AML-193 (cell line): ENCODE measurements around the gene BACE2.
"Not testable (repeated sequence)": the region's sequence is repeated elsewhere in the genome, so short reads cannot be mapped to it uniquely, and the experiment has no call there.

Source experiments
- DNase-seq, 2 experiments: peaks; one replicate each; lab custom pipeline; 2025; lab: John Stamatoyannopoulos, UW

The BACE2 gene

DNA sequence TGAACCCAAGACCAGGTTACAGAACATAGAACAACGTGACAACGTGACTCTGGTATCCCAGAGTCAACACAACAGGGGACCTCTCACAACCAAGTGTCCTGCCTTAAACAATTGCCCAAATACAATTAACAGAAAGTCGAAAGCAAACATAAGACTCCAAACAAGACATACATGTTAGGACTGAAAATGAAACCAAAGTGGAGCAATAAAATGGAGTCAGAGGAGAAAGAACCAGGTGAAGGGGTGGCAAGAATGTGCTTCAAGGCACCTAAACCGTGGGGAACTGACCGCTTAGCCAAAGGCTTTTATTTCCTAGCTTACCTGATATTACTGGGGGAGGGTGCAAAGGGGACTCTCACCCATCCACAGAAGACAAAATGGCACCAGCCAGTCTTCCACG lies 17.8 kb downstream of the BACE2 start:
- no peak for DNase-seq

DNA sequence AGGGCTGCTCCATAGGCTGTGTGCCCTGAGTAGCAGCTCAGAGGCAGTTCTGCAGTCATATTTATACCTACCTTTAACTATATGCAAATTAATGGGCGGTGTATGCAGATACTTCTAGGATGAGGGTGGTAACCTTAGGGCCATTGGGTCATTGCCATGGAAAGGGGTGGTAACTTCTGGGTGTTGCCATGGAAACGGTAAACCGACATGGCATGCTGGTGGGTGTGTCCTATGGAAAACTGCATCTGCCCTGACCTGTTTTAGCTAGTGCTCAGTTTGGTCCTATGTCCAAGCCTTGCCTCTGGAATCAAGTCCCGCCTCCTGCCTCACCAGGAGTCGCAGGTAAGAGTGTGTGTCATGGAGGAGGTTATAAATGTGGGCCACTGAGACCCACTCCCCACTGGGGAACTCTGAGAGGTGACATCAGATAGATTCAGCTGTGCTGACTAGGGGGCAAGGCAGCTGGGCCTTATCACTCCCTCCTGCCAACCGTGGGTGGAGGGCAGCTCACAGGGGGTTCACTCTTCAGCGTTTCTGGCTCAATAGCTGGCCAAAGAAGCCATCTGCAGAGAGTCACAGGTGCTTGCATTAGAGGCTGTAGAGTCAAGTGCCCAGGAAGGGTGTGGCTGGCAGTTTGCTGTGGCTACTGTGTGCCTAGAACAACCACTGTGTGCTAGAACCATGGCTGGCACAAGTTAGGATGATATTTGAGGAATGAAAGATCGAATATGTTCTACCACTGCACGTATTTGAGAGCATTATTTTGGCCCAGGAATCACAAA lies 19.0 kb downstream of the BACE2 start:
- no peak for DNase-seq

DNA sequence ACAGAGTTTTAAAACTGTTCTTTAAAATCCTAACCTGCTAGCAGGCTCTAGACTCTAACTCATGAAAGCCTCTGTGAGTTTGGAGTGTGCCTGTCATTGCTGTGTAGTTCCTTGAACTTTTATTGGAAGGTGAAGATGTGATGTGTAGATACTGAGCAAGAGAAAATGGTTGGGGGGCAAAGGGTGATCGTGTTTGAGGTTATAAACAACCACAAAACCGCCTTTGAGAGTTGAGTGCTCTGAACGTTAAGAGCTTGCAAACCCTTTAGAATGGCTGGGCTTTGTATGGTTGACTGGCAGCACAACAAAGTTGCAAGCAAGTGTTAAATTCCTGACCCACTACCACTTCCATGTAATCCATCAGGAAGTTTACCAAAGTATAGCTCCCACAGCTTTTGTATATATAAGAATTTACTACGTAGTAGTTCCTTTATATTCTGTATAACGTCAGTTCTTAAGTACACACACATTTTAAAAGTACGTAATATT lies 19.6 kb downstream of the BACE2 start:
- DNase-seq = no peak

DNA sequence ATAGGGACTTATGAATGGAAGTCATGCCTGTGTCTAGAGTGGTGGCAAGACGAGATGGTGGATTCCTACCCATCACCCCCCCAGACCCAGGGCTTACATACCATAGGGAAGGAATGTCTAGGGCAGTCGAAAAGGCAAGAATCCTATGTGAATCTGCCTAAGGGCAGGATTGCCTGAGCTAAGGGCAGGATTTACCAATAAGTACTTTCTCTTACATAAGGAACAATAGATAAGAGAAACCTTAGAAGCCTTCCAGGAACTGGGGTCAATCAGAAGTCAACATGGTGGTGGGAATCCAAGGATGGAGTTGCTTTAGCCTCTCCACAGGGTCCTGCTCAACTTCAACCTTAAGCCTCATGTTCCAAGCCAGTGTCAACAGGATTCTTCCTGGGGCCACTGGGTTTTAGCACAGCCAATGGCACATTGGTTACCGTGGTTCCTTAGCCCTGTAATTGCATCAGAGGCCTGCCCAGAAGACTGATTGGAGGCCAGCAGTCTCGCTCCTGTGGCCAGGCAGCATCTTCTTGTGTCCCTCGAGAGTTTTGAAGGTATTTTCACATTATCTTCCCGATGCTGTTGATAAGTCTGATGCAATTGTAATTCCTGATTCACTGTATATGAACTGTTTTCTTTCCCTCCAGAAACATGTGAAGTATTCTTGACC lies 20.7 kb downstream of the BACE2 start:
- no peak for DNase-seq

DNA sequence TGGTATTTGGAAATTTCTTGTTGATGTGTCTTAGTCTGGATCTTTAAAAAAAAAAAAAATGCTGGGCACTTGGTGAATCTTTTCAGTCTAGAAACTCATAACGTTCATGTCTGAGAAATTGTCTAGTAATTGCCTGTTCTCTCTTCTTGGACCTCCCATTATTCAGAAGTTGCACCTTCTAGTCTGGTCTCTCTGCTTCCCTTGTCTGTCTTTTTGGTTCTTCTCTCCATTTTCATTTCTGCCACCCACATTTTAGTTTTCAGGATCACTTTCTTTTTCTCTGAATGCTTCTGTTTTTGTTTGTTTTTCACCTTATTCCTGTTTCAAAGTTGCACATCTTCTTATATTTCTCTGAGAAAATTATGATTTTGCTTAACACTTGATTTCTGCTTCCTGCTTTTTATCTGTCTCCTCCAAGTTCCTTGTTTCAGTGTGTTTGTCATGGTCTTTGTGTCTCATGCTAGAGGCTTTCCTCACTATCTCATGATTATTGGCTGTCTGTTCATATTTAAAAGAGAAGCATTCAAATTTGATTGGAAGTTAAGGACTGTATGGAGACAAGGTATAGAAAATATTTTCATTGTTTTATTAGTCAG lies 21.3 kb downstream of the BACE2 start:
- no peak for DNase-seq

DNA sequence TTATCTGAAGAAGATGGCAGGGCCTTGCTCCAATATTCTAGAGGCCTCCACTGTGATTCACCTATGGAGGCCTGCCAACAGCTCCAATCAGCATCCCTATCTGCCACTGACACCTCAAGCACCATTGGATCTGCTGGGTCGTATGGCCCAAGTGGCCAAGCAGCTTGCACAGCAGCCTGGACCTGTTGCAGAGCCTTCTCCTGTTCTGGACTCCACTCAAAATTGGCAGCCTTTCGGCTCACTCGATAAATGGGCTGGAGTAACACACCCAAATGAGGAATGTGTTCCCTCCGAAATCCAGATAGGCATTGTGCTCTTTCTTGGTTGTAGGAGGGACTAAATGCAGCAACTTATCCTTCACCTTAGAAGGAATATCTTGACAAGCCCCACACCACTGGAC lies 24.6 kb downstream of the BACE2 start:
- DNase-seq = not testable (repeated sequence)

DNA sequence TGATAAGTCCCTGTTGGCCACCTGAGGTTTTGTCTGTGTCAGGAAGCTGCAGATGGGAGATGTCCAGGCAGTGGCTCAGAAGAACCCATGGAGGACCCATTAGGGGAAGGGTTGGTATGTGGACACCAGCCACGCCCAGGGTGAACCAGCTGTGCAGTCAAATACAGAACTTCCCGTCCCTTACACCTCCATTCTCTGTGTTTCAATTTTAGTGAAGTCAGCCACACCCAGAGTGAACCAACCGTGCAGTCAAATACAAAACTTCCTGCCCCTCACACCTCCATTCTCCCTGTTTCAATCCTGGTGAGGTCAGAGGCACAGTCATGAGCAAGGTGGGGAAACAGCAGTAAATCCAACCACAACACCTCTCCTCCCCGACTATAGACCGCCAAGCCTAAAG lies 27.4 kb downstream of the BACE2 start:
- no peak for DNase-seq

DNA sequence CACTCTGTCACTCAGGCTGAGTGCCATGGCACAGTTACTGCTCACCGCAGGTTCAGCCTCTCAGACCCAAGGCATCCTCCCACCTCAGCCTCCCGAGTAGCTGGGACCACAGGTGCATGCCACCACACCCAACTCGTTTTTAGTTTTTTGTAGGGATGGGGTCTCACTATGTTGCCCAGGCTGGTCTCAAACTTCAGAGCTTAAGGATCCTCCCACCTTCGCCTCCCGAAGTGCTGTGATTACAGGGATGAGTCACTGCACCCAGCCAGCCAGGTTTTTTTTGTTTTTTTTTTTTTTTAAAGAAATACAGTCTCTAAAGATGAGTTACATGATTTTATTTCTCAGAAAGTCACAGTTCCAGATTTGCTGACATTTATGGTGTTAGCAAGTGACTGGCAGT lies 29.0 kb downstream of the BACE2 start:
- no peak for DNase-seq

DNA sequence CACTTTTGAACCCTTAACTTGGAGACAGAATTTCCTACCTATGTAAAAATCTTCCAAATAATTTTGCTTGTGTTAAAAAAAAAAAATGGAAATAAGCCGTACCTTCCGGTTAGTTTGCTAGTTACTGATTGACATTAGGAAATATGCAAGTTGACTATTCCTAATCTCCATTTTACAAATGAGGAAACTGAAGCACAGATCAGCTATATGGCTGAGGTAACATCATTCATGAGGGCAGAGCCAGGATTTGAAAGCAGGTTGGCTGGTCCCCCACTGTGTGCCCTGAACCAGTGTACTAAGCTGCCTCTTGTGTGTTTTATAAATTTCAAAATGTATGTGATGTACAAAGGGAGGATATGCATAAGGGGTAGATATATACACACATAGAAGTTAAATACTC lies 29.6 kb downstream of the BACE2 start:
- DNase-seq = no peak

DNA sequence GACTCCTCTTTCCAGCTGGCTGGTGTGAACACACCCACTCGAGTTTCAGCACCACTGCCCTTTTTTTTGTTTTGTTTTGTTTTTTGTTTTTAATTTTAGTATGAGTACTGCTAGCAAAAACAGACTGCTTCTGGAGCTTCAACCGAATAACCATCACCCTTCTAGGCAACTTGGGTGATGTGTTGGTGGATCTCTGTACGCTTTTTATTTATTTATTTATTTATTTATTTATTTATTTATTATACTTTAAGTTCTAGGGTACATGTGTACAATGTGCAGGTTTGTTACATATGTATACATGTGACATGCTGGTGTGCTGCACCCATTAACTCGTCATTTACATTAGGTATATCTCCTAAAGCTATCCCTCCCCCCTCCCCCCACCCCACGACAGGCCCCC lies 30.7 kb downstream of the BACE2 start:
- DNase-seq = not testable (repeated sequence)

DNA sequence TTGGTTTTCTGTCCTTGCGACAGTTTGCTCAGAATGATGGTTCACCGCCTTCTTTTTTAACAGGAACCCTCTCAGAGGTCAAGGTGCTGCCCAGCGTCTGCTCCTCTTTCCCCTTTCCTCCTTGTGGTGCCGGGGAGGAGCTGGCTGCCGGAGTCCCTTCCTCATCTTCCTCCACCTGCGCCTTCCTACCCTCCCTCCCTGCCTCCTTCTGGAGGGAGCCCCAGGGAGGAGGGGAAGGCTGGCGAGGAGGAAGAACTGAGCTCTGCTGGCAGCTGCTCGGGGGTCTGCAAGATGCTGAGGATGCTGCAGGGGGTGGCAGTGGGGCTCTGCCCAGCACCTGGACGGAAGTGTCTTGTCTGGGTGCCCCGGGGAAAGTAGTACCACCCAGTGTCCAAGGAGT lies 31.2 kb downstream of the BACE2 start:
- no peak for DNase-seq

DNA sequence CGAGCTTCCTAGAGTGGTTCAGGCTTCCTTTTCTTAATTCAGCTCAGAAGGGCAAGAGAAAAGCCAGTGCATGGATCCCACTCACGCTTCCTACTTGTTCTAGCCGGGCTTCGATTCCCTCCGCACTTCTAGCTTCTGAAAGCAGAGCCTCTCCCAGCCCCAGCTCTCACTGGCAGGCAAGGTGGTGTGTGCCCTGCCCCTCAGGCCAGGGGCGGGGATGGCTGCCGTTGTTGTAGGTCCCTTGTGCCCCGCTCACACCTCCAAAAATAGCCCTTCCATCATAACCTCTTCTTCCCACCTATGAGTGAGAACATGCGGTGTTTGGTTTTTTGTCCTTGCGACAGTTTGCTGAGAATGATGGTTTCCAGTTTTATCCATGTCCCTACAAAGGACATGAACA lies 31.6 kb downstream of the BACE2 start:
- DNase-seq = no peak

DNA sequence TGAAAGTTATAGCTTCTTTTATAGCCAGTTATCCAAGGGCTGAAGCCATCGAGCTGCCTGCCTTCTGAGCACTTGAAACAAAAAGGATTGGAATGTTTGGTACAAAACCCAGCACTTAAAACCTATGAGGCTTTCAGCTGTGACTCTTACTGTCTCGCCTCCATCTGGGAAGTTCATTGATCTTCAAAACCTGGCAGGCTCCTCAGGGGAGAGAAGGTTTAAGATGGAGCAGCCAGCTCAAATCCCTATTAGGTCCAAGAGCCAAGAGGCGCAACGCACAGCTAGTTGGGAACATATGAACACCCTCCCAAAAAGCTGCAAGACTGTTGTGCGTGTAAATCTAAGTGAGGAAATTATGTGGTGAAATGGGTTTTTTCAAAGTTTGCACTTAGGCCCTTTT lies 33.4 kb downstream of the BACE2 start:
- no peak for DNase-seq

DNA sequence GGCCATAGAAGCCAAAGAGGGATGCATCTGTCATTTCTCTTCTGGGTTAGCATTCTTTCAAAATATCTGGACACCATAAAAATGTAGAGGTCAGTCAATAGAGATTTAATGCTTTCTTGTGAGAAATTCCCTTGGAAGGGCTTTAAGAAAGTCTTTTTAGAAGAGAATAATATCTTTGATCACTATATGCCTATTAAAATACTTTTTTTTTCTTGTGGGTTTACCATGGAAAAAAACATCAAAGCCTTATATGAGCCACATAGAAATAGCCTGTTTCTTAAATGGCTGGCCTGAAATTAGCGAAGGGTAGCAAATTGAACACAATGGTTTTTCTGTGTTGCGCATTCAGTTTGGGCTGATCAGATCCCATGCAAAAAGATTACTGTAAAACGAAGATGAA lies 36.8 kb downstream of the BACE2 start:
- DNase-seq = no peak

DNA sequence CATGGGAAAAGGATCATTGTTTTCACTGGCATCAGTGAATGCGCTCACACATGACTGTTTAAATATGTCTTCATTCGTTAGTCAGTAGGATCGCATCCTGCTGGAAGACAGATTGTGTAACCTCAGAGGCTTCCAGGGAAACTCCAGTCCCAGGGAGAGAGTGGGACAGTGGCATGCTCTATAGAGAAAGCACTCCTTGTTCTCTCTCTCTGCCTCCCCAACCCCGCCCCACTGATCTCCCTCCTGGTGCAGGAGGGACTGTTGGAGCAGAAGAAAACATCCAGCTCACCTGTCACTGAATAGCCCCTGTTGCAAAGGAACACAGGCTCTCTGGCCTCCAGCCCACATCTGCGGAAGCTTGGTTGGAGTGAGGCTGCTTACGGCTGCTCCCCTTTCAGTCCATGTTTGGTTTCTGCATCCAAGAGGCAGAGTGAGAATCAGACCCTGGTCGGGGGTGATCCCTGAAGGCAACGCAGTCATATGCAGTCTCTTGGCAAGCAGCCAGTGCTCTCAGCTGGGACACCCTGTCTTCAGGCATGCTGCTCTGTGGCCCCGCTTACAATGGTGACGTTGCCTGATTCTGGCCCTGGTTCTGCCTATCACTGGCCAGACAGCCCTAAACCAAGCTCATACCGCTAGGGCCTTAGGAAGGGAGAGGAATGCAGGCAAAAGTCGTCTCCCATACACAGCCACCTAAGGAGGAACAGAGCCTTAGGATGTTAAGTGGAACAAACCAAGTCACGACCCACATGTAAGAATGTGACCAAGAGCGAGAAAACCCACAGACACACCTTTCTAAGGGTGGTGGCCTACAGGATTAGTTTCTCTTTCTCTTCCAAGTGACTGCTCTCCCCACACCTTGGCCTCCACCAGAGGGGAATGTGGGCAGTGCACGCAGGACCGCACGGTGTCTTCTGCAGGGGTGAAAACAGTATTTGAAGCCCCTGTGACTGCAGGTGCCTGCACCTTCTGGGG lies 39.7 kb downstream of the BACE2 start:
- DNase-seq = no peak

DNA sequence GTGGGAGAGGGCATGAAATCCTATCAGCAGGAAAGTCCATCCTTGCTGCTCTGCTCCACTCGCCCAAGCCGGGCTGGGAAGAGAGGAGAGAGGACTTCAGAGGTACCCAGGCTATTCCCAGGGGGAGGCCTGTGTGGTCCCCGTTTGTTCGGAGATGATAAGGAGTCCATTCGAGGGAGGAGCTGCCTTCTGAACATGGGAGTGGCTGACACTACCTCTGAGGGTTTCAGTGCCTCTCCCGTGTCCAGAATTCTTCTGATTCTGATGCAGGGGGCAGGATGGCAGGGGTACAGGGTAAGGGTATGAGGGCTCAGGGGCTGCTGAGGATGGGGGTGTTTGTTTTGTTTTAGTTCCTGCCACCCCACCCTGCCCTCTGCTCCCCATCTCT lies 40.4 kb downstream of the BACE2 start:
- no peak for DNase-seq

DNA sequence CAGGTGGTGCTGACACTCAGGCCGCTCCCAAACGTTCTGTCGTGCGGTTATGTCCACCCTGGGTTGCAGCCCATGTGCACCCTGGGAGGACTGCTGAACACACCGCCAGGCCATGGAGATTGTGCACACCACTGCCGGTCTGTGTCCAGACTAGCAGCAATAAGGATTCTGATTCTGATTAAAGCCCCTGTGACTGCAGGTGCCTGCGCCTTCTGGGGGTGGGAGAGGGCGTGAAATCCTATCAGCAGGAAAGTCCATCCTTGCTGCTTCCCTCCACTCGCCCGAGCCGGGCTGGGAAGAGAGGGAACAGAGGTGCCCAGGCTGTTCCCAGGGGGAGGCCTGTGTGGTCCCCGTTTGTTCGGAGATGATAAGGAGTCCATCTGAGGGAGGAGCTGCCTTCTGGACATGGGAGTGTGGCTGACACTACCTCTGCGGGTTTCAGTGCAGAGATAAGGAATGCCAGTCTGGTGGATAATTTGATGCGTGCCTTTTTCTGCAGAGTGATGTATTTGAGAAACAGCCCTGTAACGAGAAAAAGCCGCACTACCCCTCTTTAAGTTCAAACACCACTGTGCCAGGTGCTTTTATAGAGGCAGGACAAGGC lies 41.2 kb downstream of the BACE2 start:
- DNase-seq = no peak

DNA sequence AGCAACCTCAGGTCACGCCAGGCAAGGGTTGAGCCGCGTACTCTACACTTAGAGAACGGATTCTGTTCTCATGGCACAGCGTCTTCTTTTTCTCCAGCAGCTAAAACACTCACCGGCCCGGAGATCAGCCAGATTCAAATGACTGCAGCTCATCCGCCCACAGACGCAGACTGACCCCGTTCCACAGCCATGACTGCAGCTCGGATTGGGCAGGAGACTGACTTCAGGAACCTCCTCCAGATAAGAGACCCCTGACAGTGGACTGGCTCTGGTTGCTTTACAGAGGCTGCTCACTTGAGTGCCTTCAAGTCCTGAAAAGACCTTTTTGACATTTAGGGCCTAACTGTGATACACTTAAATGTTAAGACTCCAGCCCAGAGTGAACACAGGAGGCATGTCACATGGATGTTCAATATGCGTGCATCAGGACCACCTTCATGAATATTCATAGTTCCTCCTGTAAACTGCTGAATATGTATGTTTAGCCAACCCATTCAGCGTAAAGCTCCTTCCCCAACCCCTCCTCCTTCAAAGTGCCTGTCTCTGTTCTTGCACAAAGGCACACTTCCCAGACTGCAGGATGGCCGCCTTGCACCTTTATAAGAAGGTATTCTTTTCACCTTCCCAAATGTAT lies 42.6 kb downstream of the BACE2 start:
- DNase-seq = no peak

DNA sequence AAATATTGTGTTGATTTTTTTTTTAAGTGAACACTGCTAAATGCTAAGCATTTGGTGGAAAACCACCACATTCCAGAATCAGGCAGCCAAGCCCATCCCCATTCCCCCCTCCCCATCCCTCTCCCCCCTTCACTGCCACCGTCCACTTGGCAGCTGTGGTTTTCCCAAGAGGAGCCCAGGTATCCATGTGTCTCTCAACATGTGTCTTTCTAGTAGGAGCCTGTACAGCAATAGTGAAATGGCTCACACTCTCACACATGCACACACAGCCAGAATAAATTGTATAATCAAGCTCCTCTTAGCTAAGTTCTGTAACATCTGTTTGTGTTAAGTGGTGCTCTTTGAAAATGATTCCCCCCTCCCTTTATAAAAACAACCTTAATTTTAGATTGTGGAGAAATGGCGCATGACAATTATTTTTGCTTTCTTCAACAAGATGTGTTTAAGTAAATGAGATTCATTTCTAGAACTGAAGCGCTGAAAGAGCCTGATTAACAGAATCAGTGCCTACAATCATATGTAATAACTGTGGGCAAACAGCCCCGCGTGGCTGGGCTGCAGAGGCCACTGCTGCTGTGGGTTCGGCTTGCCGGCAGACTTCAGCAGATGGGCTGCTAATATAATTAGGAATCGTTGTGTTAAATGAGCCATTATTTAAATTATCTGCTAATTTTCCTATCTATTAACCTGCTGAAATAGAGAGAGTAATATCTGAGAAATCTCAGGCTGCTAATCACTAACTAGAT lies 43.3 kb downstream of the BACE2 start:
- no peak for DNase-seq

DNA sequence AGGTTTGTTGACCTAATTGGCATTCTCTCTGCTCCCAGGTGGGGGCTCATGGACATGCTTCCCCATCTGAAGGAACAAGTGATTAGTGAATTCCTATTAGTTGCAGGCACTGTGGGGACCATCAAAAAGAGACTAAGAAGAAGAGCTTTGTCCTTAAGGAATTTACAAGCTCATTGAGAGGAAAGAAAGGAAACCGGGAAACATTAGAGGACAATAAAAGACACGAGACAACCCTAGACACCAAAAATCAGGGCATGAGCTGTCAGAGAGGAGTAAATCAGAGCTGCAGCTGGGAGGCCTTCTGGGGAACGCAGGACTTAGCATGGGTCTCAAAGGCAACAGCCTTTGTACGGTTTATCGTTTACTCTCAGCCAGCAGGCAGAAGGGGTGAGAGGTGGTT lies 45.1 kb downstream of the BACE2 start:
- DNase-seq = no peak
